Measurements from ENCODE around the gene EFL1. TPM values are rescaled to one million over a fixed set of nuclear protein-coding genes. Genes with fewer than 3 reads are reported as not detected.

The EFL1 gene
- total RNA-seq, 3 donors from 2014 or later = 28.7 to 42.9 (median 33.1) TPM

- no peak overlapping the region for H3K4me3 ChIP-seq
- H3K36me3 ChIP-seq (ENCODE audit: low read depth) = no peaks in the 10 kb centered on the region
- TF ChIP-seq, protein P1, sequence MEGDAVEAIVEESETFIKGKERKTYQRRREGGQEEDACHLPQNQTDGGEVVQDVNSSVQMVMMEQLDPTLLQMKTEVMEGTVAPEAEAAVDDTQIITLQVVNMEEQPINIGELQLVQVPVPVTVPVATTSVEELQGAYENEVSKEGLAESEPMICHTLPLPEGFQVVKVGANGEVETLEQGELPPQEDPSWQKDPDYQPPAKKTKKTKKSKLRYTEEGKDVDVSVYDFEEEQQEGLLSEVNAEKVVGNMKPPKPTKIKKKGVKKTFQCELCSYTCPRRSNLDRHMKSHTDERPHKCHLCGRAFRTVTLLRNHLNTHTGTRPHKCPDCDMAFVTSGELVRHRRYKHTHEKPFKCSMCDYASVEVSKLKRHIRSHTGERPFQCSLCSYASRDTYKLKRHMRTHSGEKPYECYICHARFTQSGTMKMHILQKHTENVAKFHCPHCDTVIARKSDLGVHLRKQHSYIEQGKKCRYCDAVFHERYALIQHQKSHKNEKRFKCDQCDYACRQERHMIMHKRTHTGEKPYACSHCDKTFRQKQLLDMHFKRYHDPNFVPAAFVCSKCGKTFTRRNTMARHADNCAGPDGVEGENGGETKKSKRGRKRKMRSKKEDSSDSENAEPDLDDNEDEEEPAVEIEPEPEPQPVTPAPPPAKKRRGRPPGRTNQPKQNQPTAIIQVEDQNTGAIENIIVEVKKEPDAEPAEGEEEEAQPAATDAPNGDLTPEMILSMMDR (IDR thresholded peaks at IDR 0.05) = no peak
- intact Hi-C loops (cut with DNase I, micrococcal nuclease) = no loop called here
- no peaks in the 10 kb centered on the region for H3K4me1 ChIP-seq (ENCODE audit: low read depth)
- no peak for DNase-seq
- no peak for ATAC-seq
- no peaks in the 10 kb centered on the region for H3K9me3 ChIP-seq
Measured at GRCh38 chr15:82093774-82094211, 168.7 kb downstream of the EFL1 start.

DNA sequence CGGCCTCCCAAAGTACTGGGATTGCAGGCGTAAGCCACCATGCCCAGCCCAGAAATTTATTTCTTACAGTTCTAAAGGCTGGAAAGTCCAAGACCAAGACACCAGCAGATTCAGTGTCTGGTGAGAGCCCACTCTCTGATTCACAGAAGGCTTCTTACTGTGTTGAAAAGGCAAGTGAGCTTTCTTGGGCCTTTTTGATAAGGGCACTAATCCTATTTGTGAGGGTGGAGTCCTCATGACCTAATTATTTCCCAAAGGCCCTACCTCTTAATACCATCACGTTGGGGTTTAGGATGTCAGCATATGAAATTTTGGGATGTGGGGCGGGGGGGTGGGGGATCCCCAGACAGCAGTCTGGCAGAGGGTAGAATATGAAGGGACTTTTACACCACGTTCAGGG is 169.2 kb downstream of the EFL1 start:
- H3K4me1 ChIP-seq (ENCODE audit: low read depth) = no peaks in the 10 kb centered on the region
- H3K4me3 ChIP-seq = no peak overlapping the region
- TF ChIP-seq, protein P1 (IDR thresholded peaks at IDR 0.05) = no peak
- no peaks in the 10 kb centered on the region for H3K9me3 ChIP-seq
- intact Hi-C loops (cut with DNase I, micrococcal nuclease) = no loop called here
- no peaks in the 10 kb centered on the region for H3K36me3 ChIP-seq (ENCODE audit: low read depth)
- no peak for DNase-seq
- ATAC-seq = no peak

DNA sequence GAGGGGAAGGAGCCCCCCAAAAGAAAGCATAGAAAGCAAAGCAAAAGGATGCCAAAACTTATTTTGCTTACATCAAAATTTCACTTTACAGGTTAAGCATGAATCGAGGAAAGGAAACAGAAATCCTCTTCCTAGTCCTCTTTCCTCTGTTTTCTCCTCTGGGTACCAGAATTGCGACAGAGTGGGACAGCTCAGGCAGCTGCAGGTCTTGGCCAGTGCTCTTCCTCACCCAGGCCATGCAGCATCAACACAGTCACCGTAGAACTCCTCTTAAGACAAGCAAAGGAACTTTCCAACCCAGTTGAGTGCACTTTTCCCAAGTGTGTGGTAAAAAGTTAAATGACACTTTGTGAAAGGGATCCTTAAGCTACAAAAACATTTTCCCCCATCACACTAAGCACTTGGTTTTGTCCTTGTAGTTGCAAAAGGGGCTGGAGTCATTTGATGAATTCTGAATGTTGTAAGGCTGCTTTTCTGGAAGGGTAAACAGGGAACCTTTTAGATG is 170.8 kb downstream of the EFL1 start:
- intact Hi-C loops (cut with DNase I, micrococcal nuclease) = no loop called here

DNA sequence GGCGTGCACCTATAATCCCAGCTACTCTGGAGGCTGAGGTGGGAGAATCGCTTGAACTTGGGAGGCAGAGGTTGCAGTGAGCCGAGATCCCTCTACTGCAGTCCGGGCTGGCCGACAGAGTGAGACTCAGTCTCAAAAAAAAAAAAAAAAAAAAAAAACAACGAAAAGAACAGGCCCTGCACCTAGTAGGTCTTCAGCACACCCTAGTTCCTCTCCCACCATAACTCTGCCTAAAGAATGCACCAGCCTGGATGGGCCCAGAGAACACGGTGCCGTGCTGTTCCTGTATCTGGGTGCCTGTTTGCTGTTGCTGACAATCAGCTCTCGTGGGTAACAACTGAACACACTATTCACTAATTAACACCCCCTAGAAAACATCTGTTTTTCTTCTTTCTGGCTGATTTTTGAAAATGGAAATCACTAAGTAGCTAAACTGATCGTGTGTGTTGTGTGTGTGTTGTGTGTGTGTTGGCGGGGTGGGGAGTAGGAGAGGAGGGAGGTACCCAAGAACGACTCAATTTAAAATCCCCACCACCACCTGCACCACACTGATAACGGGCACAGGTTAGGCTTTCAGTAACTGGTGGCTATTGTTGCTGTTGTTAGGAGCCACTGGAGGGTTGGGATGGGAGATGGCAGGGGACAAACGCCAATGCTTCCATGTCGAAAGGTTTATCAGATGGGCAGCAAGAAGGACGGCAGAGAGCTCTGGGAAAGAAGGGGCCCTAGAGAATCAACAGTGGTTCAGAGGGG is 176.1 kb downstream of the EFL1 start:
- Histone ChIP-seq H3K9me3 (no peaks in the 10 kb centered on the region), H3K36me3 (ENCODE audit: low read depth) (no peaks in the 10 kb centered on the region), H3K4me1 (ENCODE audit: low read depth) (no peaks in the 10 kb centered on the region), H3K4me3 (no peak overlapping the region)
- no peak for DNase-seq
- no peak for ATAC-seq
- TF ChIP-seq, protein P1 (IDR thresholded peaks at IDR 0.05) = no peak
- intact Hi-C loops (cut with DNase I, micrococcal nuclease) = no loop called here

More for the DNA sequence above, 170.8 kb downstream of the EFL1 start:
- Histone ChIP-seq H3K9me3 (no peaks in the 10 kb centered on the region), H3K36me3 (ENCODE audit: low read depth) (no peaks in the 10 kb centered on the region), H3K4me1 (ENCODE audit: low read depth) (no peaks in the 10 kb centered on the region), H3K4me3 (no peak overlapping the region)
- TF ChIP-seq, protein P1 (IDR thresholded peaks at IDR 0.05) = no peak
- DNase-seq = no peak
- no peak for ATAC-seq

DNA sequence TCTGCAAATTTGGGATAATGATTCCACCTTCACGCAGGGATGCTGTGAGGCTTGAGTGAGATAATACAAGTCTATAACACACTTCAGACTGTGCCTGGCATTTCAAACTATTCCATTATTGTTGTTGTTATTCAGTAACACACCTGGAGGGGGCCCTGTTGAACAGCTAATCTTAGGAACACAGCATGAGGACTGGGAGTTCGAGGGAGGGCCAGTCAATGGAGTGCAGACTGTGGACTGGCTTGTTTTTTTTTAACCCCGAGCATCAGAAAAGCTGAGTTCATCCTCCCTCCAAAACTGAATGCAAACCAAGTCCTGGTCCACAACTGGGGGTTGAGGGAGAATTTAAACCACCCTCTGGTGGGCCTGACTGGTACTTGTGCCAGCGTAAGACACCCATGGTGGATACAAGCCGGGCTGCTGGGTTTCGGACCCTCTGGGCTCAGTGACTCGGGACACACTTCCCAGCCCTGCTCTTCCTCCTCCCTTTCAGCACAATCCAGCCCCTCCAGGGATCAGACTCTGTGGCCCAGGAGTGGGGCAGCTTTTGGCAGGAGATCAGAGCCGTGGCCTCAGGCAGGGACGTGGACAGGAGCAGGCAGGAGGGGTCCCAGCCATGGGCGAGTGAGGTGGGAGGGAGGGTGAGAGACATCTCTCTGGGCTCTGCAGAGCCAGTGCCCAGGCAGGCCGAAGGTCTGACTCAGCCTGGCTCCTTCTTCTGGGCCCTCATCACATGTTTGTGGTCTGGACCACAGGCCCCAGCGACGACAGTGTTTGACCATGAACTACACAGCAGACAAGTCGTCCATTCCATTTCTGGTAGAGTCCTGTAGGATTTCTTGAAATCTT is 180.4 kb downstream of the EFL1 start:
- intact Hi-C loops (cut with DNase I, micrococcal nuclease) = no loop called here
- Histone ChIP-seq H3K9me3 (no peaks in the 10 kb centered on the region), H3K4me3 (no peak overlapping the region), H3K36me3 (ENCODE audit: low read depth) (no peaks in the 10 kb centered on the region), H3K4me1 (ENCODE audit: low read depth) (no peaks in the 10 kb centered on the region)
- TF ChIP-seq, protein P1 (IDR thresholded peaks at IDR 0.05) = no peak
- no peak for DNase-seq
- no peak for ATAC-seq

Measured in mucosa of descending colon (tissue), 3 donors.